Stimulated activated CD4-positive, alpha-beta T cell treated with anti-CD3 and anti-CD28 coated beads, Interleukin-1b, Interleukin-23, amount 100 ng/mL, for 48 hours (primary cell): ENCODE measurements around the gene SYT1.

Experiments
- DNase-seq: peaks from one replicate; pipeline ENCODE4 v3.0.0-alpha.2; 2020

Gene SYT1

GRCh38 chr12:79063258-79063657 is 198.7 kb downstream of the SYT1 start:
- no peak for DNase-seq

- no peak for DNase-seq
Measured at GRCh38 chr12:79067977-79068376, 203.4 kb downstream of the SYT1 start.

GRCh38 chr12:79069009-79069408 is 204.4 kb downstream of the SYT1 start:
- no peak for DNase-seq

GRCh38 chr12:79071498-79071897 is 206.9 kb downstream of the SYT1 start:
- no peak for DNase-seq

GRCh38 chr12:79073506-79073905 is 208.9 kb downstream of the SYT1 start:
- DNase-seq, result no peak

GRCh38 chr12:79082595-79082994 is 218.0 kb downstream of the SYT1 start:
- no peak for DNase-seq

GRCh38 chr12:79083181-79083580 is 218.6 kb downstream of the SYT1 start:
- DNase-seq, result no peak

GRCh38 chr12:79085106-79085682 is 220.6 kb downstream of the SYT1 start:
- DNase-seq, result no peak

- no peak for DNase-seq
Measured at GRCh38 chr12:79086541-79087296, 222.1 kb downstream of the SYT1 start.

- no peak for DNase-seq
Measured at GRCh38 chr12:79098530-79098929, 234.0 kb downstream of the SYT1 start.

- DNase-seq, result no peak
Measured at GRCh38 chr12:79108962-79109361, 244.4 kb downstream of the SYT1 start.

- DNase-seq, result no peak
Measured at GRCh38 chr12:79114896-79115295, 250.3 kb downstream of the SYT1 start.

- DNase-seq, result no peak
Measured at GRCh38 chr12:79115743-79116142, 251.2 kb downstream of the SYT1 start.

- DNase-seq, result no peak
Measured at GRCh38 chr12:79119796-79120195, 255.2 kb downstream of the SYT1 start.

- no peak for DNase-seq
Measured at GRCh38 chr12:79121486-79121885, 256.9 kb downstream of the SYT1 start.

GRCh38 chr12:79124385-79124784 is 259.8 kb downstream of the SYT1 start:
- DNase-seq, result no peak

GRCh38 chr12:79125358-79125757 is 260.8 kb downstream of the SYT1 start:
- DNase-seq, result no peak

- no peak for DNase-seq
Measured at GRCh38 chr12:79127271-79127751, 262.7 kb downstream of the SYT1 start.

- no peak for DNase-seq
Measured at GRCh38 chr12:79128956-79129355, 264.4 kb downstream of the SYT1 start.

GRCh38 chr12:79138872-79139271 is 274.3 kb downstream of the SYT1 start:
- DNase-seq, result no peak

GRCh38 chr12:79140711-79141110 is 276.1 kb downstream of the SYT1 start:
- no peak for DNase-seq

- no peak for DNase-seq
Measured at GRCh38 chr12:79141776-79142175, 277.2 kb downstream of the SYT1 start.

- DNase-seq, result no peak
Measured at GRCh38 chr12:79143803-79144202, 279.2 kb downstream of the SYT1 start.

- DNase-seq, result no peak
Measured at GRCh38 chr12:79151956-79152355, 287.4 kb downstream of the SYT1 start.

GRCh38 chr12:79155683-79156082 is 291.1 kb downstream of the SYT1 start:
- no peak for DNase-seq
